ENCODE measurements around the gene COL15A1.

GRCh38 chr9:99104459-99105151 lies 160.9 kb downstream of the COL15A1 start, which contains the start of gene TGFBR1:
- TF ChIP-seq CTCF (optimal IDR thresholded peaks at IDR 0.05 in 1 of 3, IDR thresholded peaks at IDR 0.05 in 1 of 3, conservative IDR thresholded peaks at IDR 0.05 in 1 of 3; ENCODE audit: extremely low read depth in 1 of 3, insufficient read depth in 2 of 3, low read length in 3 of 3) (no peak), EZH2 (IDR thresholded peaks at IDR 0.05; ENCODE audit: low read length) (no peak)
